Fibroblast of villous mesenchyme (primary cell): ENCODE data around the gene NOX5. TPM values are rescaled to one million over a fixed set of nuclear protein-coding genes. Genes with fewer than 3 reads are reported as not detected.
A peak's percentile ranks its signal among the peaks of the same experiment; 100 is the strongest.

Experiments used
- DNase-seq: peaks from one replicate; pipeline ENCODE4 v3.0.0-alpha.2; 2010; ENCODE audit warnings: low read depth
- H3K4me3 ChIP-seq: 2 replicates; pipeline ENCODE4 v1.5.1; 2011; ENCODE audit warnings: low read depth, mild to moderate bottlenecking, low read length
- CTCF ChIP-seq: IDR thresholded peaks from 2 replicates; pipeline ENCODE4 v1.5.1; 2012; ENCODE audit warnings: low read depth, mild to moderate bottlenecking, low read length; ENCODE audit not compliant: insufficient read depth
- total RNA-seq: library from RNA; depleted of rRNA; stranded (reverse); fragments of >200 nt; gene quantifications from 2 replicates; pipeline ENCODE4 v1.2.3, GENCODE V29; 2012

Gene NOX5
- total RNA-seq, 1 donor, result 0.43 TPM

GRCh38 chr15:69060041-69060481, 45.6 kb downstream of the NOX5 start:
- no peak for TF ChIP-seq CTCF
- no peak for DNase-seq
- no peak overlapping the region for H3K4me3 ChIP-seq

- DNase-seq, result no peak
- TF ChIP-seq CTCF, result no peak
- H3K4me3 ChIP-seq, result no peak overlapping the region
These were observed 46.2 kb downstream of the NOX5 start for GRCh38 chr15:69060744-69061143.

GRCh38 chr15:69061414-69061842, 46.9 kb downstream of the NOX5 start:
- H3K4me3 ChIP-seq, result no peak overlapping the region
- TF ChIP-seq CTCF, result no peak
- DNase-seq, result no peak

GRCh38 chr15:69064649-69065048, 50.2 kb downstream of the NOX5 start:
- no peak for DNase-seq
- H3K4me3 ChIP-seq, result no peak overlapping the region
- no peak for TF ChIP-seq CTCF

GRCh38 chr15:69066007-69066995, 51.8 kb downstream of the NOX5 start:
- H3K4me3 ChIP-seq, result no peak overlapping the region
- DNase-seq, result no peak
- TF ChIP-seq CTCF, result no peak

GRCh38 chr15:69067296-69067695, 52.8 kb downstream of the NOX5 start:
- H3K4me3 ChIP-seq, result no peak overlapping the region
- peak; percentile 27 for DNase-seq
- no peak for TF ChIP-seq CTCF
